GM12864 (cell line): Measurements from ENCODE around the gene IL1RAPL2.

Source experiments
- DNase-seq: peaks from one replicate; pipeline ENCODE4 v3.0.0-alpha.2; 2011; ENCODE audit warnings: low read depth
- H3K4me3 ChIP-seq: 2 replicates; pipeline ENCODE4 v1.5.1; 2011; ENCODE audit warnings: mild to moderate bottlenecking, low read depth, low read length, control low read depth
- CTCF ChIP-seq: IDR thresholded peaks from 2 replicates; pipeline ENCODE4 v1.5.1; 2011; ENCODE audit warnings: low read depth, mild to moderate bottlenecking, moderate library complexity, low read length, control low read depth, inconsistent platforms; ENCODE audit errors: missing control alignments

IL1RAPL2 gene

GRCh38 chrX:105645667-105646357, 1079.8 kb downstream of the IL1RAPL2 start:
- H3K4me3 ChIP-seq = no peak overlapping the region
- DNase-seq = no peak
- TF ChIP-seq CTCF = no peak

- no peak for DNase-seq
- no peak overlapping the region for H3K4me3 ChIP-seq
- no peak for TF ChIP-seq CTCF
Observed at GRCh38 chrX:105646592-105647372, 1080.8 kb downstream of the IL1RAPL2 start.

- TF ChIP-seq CTCF = no peak
- no peak overlapping the region for H3K4me3 ChIP-seq
- no peak for DNase-seq
Observed at GRCh38 chrX:105647749-105648148, 1081.8 kb downstream of the IL1RAPL2 start.

- no peak overlapping the region for H3K4me3 ChIP-seq
- no peak for DNase-seq
- TF ChIP-seq CTCF = no peak
Observed at GRCh38 chrX:105648732-105649131, 1082.7 kb downstream of the IL1RAPL2 start.

- no peak for TF ChIP-seq CTCF
- no peak overlapping the region for H3K4me3 ChIP-seq
- DNase-seq = no peak
Observed at GRCh38 chrX:105650577-105650976, 1084.6 kb downstream of the IL1RAPL2 start.

GRCh38 chrX:105650986-105651385, 1085.0 kb downstream of the IL1RAPL2 start:
- no peak for DNase-seq
- no peak overlapping the region for H3K4me3 ChIP-seq
- TF ChIP-seq CTCF = no peak
